H9 (cell line): Measurements from ENCODE around the gene PPP2R3A. TPM values are rescaled to one million over a fixed set of nuclear protein-coding genes. Genes with fewer than 3 reads are reported as not detected.
A peak's percentile ranks its signal among the peaks of the same experiment; 100 is the strongest.

ENCODE experiments used
- DNase-seq: peaks from one replicate; pipeline ENCODE4 v3.0.0-alpha.2; 2017
- H2AFZ ChIP-seq: one replicate; pipeline ENCODE4 v1.6.1; 2013; ENCODE audit warnings: mild to moderate bottlenecking, low read length, control low read depth, moderate library complexity
- H2AK5ac ChIP-seq: 2 replicates; pipeline ENCODE4 v1.6.1; 2013; ENCODE audit warnings: low read length, control low read depth, mixed read lengths; ENCODE audit not compliant: insufficient read length
- H2BK120ac ChIP-seq: one replicate; pipeline ENCODE4 v1.6.1; 2013; ENCODE audit warnings: low read depth, mild to moderate bottlenecking, low read length, control low read depth, inconsistent platforms; ENCODE audit not compliant: poor library complexity, severe bottlenecking
- H2BK12ac ChIP-seq: 2 replicates; pipeline ENCODE4 v1.6.1; 2013; ENCODE audit warnings: low read length, control low read depth, mixed read lengths, low read depth; ENCODE audit not compliant: insufficient read length
- H2BK15ac ChIP-seq: 2 replicates; pipeline ENCODE4 v1.6.1; 2013; ENCODE audit warnings: low read depth, low read length, control low read depth
- H2BK20ac ChIP-seq: one replicate; pipeline ENCODE4 v1.6.1; 2013; ENCODE audit warnings: low read depth, mild to moderate bottlenecking, low read length, control low read depth, inconsistent platforms; ENCODE audit not compliant: poor library complexity, severe bottlenecking
- H2BK5ac ChIP-seq: 2 replicates; pipeline ENCODE4 v1.6.1; 2013; ENCODE audit warnings: low read length, control low read depth, mixed read lengths; ENCODE audit not compliant: insufficient read length
- H3K14ac ChIP-seq: 2 replicates; pipeline ENCODE4 v1.6.1; 2013; ENCODE audit warnings: low read length, control low read depth; ENCODE audit not compliant: insufficient read depth
- H3K18ac ChIP-seq: 2 replicates; pipeline ENCODE4 v1.6.1; 2013; ENCODE audit warnings: low read depth, mild to moderate bottlenecking, mixed read lengths, low read length, control low read depth; ENCODE audit not compliant: insufficient read length
- H3K23ac ChIP-seq: 2 replicates; pipeline ENCODE4 v1.6.1; 2013; ENCODE audit warnings: low read length, control low read depth, mixed read lengths, low read depth; ENCODE audit not compliant: insufficient read length
- H3K23me2 ChIP-seq: 2 replicates; pipeline ENCODE4 v1.6.1; 2013; ENCODE audit warnings: low read depth, mild to moderate bottlenecking, mixed read lengths, low read length, control low read depth; ENCODE audit not compliant: insufficient read length, poor library complexity, severe bottlenecking
- H3K27ac ChIP-seq: 2 replicates; pipeline ENCODE4 v1.5.1; 2013; ENCODE audit warnings: low read length, control low read depth, mixed read lengths, low read depth; ENCODE audit not compliant: insufficient read length
- H3K27me3 ChIP-seq: 2 replicates; pipeline ENCODE4 v1.6.1; 2013; ENCODE audit warnings: low read length, control low read depth, inconsistent platforms; ENCODE audit not compliant: insufficient read depth
- H3K4ac ChIP-seq: 2 replicates; pipeline ENCODE4 v1.6.1; 2013; ENCODE audit warnings: low read depth, mild to moderate bottlenecking, control low read depth, inconsistent platforms, low read length, moderate library complexity
- H3K4me1 ChIP-seq: 2 replicates; pipeline ENCODE4 v1.6.1; 2013; ENCODE audit warnings: low read length, control low read depth, inconsistent platforms; ENCODE audit not compliant: insufficient read depth
- H3K4me2 ChIP-seq: 2 replicates; pipeline ENCODE4 v1.6.1; 2013; ENCODE audit warnings: low read length, control low read depth, mixed read lengths; ENCODE audit not compliant: insufficient read length, insufficient read depth
- H3K56ac ChIP-seq: 2 replicates; pipeline ENCODE4 v1.6.1; 2013; ENCODE audit warnings: low read depth, mild to moderate bottlenecking, mixed read lengths, low read length, control low read depth; ENCODE audit not compliant: insufficient read length
- H3K79me1 ChIP-seq: 2 replicates; pipeline ENCODE4 v1.6.1; 2013; ENCODE audit warnings: low read depth, mild to moderate bottlenecking, moderate library complexity, low read length, control low read depth, inconsistent platforms; ENCODE audit not compliant: insufficient read depth, poor library complexity, severe bottlenecking
- H3K79me2 ChIP-seq: 2 replicates; pipeline ENCODE4 v1.6.1; 2013; ENCODE audit warnings: low read length, control low read depth, inconsistent platforms; ENCODE audit not compliant: insufficient read depth
- H3K9ac ChIP-seq: 2 replicates; pipeline ENCODE4 v1.6.1; 2013; ENCODE audit warnings: low read length, control low read depth, mixed read lengths; ENCODE audit not compliant: insufficient read length; ENCODE audit errors: extremely low read depth
- H3K9me3 ChIP-seq: one replicate; pipeline ENCODE4 v1.6.1; 2013; ENCODE audit warnings: low read depth, low read length, inconsistent platforms; ENCODE audit not compliant: control insufficient read depth
- H3T11ph ChIP-seq: one replicate; pipeline ENCODE4 v1.6.1; 2013; ENCODE audit warnings: mild to moderate bottlenecking, low read length, control low read depth, inconsistent platforms
- H4K20me1 ChIP-seq: one replicate; pipeline ENCODE4 v1.6.1; 2013; ENCODE audit not compliant: control insufficient read depth, insufficient read length, insufficient read depth
- H4K5ac ChIP-seq: 2 replicates; pipeline ENCODE4 v1.6.1; 2013; ENCODE audit warnings: low read depth, mild to moderate bottlenecking, mixed read lengths, low read length, control low read depth; ENCODE audit not compliant: insufficient read length
- H4K8ac ChIP-seq: replicated peaks from 2 replicates; pipeline ENCODE4 v1.6.1; 2013; ENCODE audit warnings: low read length, control low read depth, mixed read lengths, low read depth; ENCODE audit not compliant: insufficient read length
- H4K91ac ChIP-seq: 2 replicates; pipeline ENCODE4 v1.6.1; 2013; ENCODE audit warnings: low read depth, mild to moderate bottlenecking, moderate library complexity, mixed read lengths, low read length, control low read depth; ENCODE audit not compliant: insufficient read length
- H3K27ac Mint-ChIP-seq, 3 experiments: 2 replicates in 2 of 3; 3 replicates in 1 of 3; pipeline ENCODE4 v1.8.0; 2020 to 2021; ENCODE audit warnings: mixed read lengths in 3 of 3, mild to moderate bottlenecking in 1 of 3, moderate library complexity in 1 of 3
- H3K27me3 Mint-ChIP-seq: 2 replicates; pipeline ENCODE4 v1.8.0; 2021; ENCODE audit warnings: low read depth, mild to moderate bottlenecking, moderate library complexity, mixed read lengths
- H3K36me3 Mint-ChIP-seq, 3 experiments: 2 replicates in 2 of 3; 3 replicates in 1 of 3; pipeline ENCODE4 v1.8.0; 2020 to 2021; ENCODE audit warnings: low read depth in 3 of 3, mixed read lengths in 3 of 3; ENCODE audit not compliant: insufficient read depth in 1 of 3
- H3K4me1 Mint-ChIP-seq, 2 experiments: 2 replicates each; pipeline ENCODE4 v1.8.0; 2020; ENCODE audit warnings: mixed read lengths in 2 of 2
- H3K4me3 Mint-ChIP-seq, 2 experiments: 2 replicates in 1 of 2; 3 replicates in 1 of 2; pipeline ENCODE4 v1.8.0; 2020 to 2021; ENCODE audit warnings: mild to moderate bottlenecking in 2 of 2, mixed read lengths in 2 of 2, moderate library complexity in 1 of 2
- H3K9me3 Mint-ChIP-seq, 2 experiments: 2 replicates in 1 of 2; 3 replicates in 1 of 2; pipeline ENCODE4 v1.8.0; 2020; ENCODE audit warnings: mild to moderate bottlenecking in 2 of 2, mixed read lengths in 2 of 2, moderate library complexity in 1 of 2
- CTCF ChIP-seq: fragments of 200-600 bp; sonication (generic); conservative IDR thresholded peaks from 3 replicates; pipeline ENCODE4 v1.8.0; 2021; ENCODE audit warnings: antibody characterized with exemption, mild to moderate bottlenecking
- WGBS: extraction: QIAGEN DNeasy Blood & Tissue Kit; methylation state at CpG from one replicate; pipeline ENCODE4 v1.1.7; 2013; ENCODE audit warnings: missing lambda C conversion rate, low lambda C conversion rate, mixed read lengths; ENCODE audit not compliant: insufficient read length; ENCODE audit errors: extremely low coverage; 5-methylcytosine and 5-hydroxymethylcytosine counted together
- total RNA-seq: library from RNA; stranded (reverse); gene quantifications from 2 replicates; pipeline ENCODE4 v1.2.1, GENCODE V29; 2021

PPP2R3A gene
- total RNA-seq, 1 experiment from 2014 or later: 12.4 TPM

- no peaks in the 10 kb centered on the region for H3K79me2 ChIP-seq
- peaks cover 2% of the 10 kb centered on the region; the same call in 1 of the 2 replicates for H3K27me3 Mint-ChIP-seq
- peak; percentile 65 for TF ChIP-seq CTCF
- H4K91ac ChIP-seq: no peak overlapping the region
- H4K8ac ChIP-seq: no peak overlapping the region
- no CpG with 5 or more reads among the region's 1 CpG for WGBS
- peaks cover 11 to 16% of the 10 kb centered on the region in 2 experiments for H3K4me1 Mint-ChIP-seq
- H3K27ac Mint-ChIP-seq: no peak overlapping the region
- H2AFZ ChIP-seq: no peak overlapping the region
- H3K18ac ChIP-seq: no peak overlapping the region
- no peak overlapping the region for H2BK20ac ChIP-seq
- no peaks in the 10 kb centered on the region for H3K36me3 Mint-ChIP-seq
- H2AK5ac ChIP-seq: no peak overlapping the region
- no peak overlapping the region for H3K9ac ChIP-seq
- H3K27me3 ChIP-seq: no peaks in the 10 kb centered on the region
- no peak overlapping the region for H2BK5ac ChIP-seq
- H4K20me1 ChIP-seq: no peaks in the 10 kb centered on the region
- no peak overlapping the region for H4K5ac ChIP-seq
- H3K56ac ChIP-seq: no peak overlapping the region
- H3K4ac ChIP-seq: no peak overlapping the region
- no peak for DNase-seq
- H3K79me1 ChIP-seq: no peaks in the 10 kb centered on the region
- H2BK15ac ChIP-seq: no peak overlapping the region
- H3K4me3 Mint-ChIP-seq: no peak overlapping the region
- no peak overlapping the region for H2BK12ac ChIP-seq
- H3T11ph ChIP-seq: no peak overlapping the region
- no peaks in the 10 kb centered on the region; a peak in 1 of 5 replicates for H3K9me3 Mint-ChIP-seq
- H3K27ac ChIP-seq: no peak overlapping the region
- H3K23me2 ChIP-seq: no peaks in the 10 kb centered on the region
- no peaks in the 10 kb centered on the region for H3K4me1 ChIP-seq
- H3K9me3 ChIP-seq: no peaks in the 10 kb centered on the region
- no peak overlapping the region for H2BK120ac ChIP-seq
- no peak overlapping the region for H3K23ac ChIP-seq
- H3K4me2 ChIP-seq: no peak overlapping the region
- no peak overlapping the region for H3K14ac ChIP-seq
Observed at GRCh38 chr3:135918600-135918999, 46.9 kb upstream of the PPP2R3A start.
